A673 (cell line): Measurements from ENCODE around the gene KRTAP4-16.

Experiments used
- EZH2 ChIP-seq: fragments of 200-600 bp; sonication (generic); IDR thresholded peaks from 2 replicates; pipeline ENCODE4 v1.6.1; 2017; ENCODE audit warnings: borderline replicate concordance, low read depth, mild to moderate bottlenecking, mixed read lengths, antibody characterized with exemption, low read length; ENCODE audit not compliant: poor library complexity, severe bottlenecking
- TF ChIP-seq, protein P1 (sequence below): fragments of 300-800, 200-600 bp; sonication (generic); conservative IDR thresholded peaks from 2 replicates; pipeline ENCODE4 v1.5.1; 2017; ENCODE audit warnings: low read depth, mild to moderate bottlenecking, antibody characterized with exemption, low read length, moderate library complexity, mixed read lengths

DNA sequence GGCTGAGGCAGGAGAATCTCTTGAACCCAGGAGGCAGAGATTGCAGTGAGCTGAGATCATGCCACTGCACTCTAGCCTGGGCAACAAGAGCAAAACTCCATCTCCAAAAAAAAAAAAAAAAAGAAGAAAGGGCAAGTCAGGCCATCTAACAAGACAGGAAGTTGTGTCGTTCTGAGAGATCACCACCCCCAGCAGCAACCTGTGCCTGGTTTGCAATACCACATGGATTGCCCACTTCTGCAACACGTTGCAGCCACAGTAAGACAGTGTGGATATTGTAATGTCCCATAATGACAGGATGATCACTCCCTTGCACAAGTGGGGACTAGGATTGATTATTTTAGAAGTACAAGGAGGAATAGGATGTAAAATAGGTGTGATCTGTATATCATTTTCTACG, 33.0 kb downstream of the KRTAP4-16 start:
- TF ChIP-seq, protein P1, sequence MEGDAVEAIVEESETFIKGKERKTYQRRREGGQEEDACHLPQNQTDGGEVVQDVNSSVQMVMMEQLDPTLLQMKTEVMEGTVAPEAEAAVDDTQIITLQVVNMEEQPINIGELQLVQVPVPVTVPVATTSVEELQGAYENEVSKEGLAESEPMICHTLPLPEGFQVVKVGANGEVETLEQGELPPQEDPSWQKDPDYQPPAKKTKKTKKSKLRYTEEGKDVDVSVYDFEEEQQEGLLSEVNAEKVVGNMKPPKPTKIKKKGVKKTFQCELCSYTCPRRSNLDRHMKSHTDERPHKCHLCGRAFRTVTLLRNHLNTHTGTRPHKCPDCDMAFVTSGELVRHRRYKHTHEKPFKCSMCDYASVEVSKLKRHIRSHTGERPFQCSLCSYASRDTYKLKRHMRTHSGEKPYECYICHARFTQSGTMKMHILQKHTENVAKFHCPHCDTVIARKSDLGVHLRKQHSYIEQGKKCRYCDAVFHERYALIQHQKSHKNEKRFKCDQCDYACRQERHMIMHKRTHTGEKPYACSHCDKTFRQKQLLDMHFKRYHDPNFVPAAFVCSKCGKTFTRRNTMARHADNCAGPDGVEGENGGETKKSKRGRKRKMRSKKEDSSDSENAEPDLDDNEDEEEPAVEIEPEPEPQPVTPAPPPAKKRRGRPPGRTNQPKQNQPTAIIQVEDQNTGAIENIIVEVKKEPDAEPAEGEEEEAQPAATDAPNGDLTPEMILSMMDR, result no peak
- TF ChIP-seq EZH2, result no peak
